Peyer's patch (tissue), 4 donors: ENCODE results near the gene PDGFA. TPM values are rescaled to one million over a fixed set of nuclear protein-coding genes. Genes with fewer than 3 reads are reported as not detected.
A peak's percentile ranks its signal among the peaks of the same experiment; 100 is the strongest.

Source experiments
- DNase-seq, 3 donors: peaks; one replicate each; pipeline ENCODE4 v3.0.0-alpha.2; 2017 to 2019
- H3K27ac ChIP-seq, 4 donors: fragments of 200-600 bp; sonication (generic); one replicate each; pipeline ENCODE4 v1.5.1; 2016 to 2019
- H3K27me3 ChIP-seq, 2 donors: fragments of 200-600 bp; sonication (generic); one replicate each; pipeline ENCODE4 v1.5.1; 2019
- H3K36me3 ChIP-seq, 3 donors: fragments of 200-600 bp; sonication (generic); one replicate each; pipeline ENCODE4 v1.5.1; 2016 to 2019
- H3K4me1 ChIP-seq, 4 donors: fragments of 200-600 bp; sonication (generic); one replicate each; pipeline ENCODE4 v1.5.1; 2016 to 2019
- H3K4me3 ChIP-seq, 4 donors: fragments of 200-600 bp; sonication (generic); 1 replicate in 3 of 4; 2 replicates in 1 of 4; pipeline ENCODE4 v1.5.1; 2016 to 2019; ENCODE audit warnings: mild to moderate bottlenecking in 1 of 4
- H3K9me3 ChIP-seq, 4 donors: fragments of 200-600 bp; sonication (generic); one replicate each; pipeline ENCODE4 v1.5.1; 2016 to 2019; ENCODE audit warnings: mild to moderate bottlenecking in 1 of 4
- CTCF ChIP-seq, 6 experiments: fragments of 450-650 bp in 4 of 6; fragments of 200-600 bp in 2 of 6; sonication (generic) in 1 of 6; IDR thresholded peaks; one replicate each; pipeline ENCODE4 v1.5.1; 2017 to 2019; ENCODE audit warnings: antibody characterized with exemption in 6 of 6, mild to moderate bottlenecking in 3 of 6, moderate library complexity in 1 of 6
- POLR2A ChIP-seq, 2 donors: fragments of 450-650 bp; IDR thresholded peaks; one replicate each; pipeline ENCODE4 v1.5.1; 2017; ENCODE audit warnings: antibody characterized with exemption in 2 of 2, mild to moderate bottlenecking in 2 of 2, moderate library complexity in 2 of 2
- total RNA-seq, 4 donors: library from RNA; depleted of rRNA; stranded (reverse); fragments of >200 nt; gene quantifications; one replicate each; pipeline ENCODE4 v1.1.0, GENCODE V29; 2016

Gene PDGFA
- total RNA-seq, 4 donors from 2014 or later, result 5.8 to 97.8 (median 59.4) TPM

GRCh38 chr7:512541-513311 is 6.9 kb downstream of the PDGFA start:
- H3K9me3 ChIP-seq, result no peaks in the 10 kb centered on the region
- TF ChIP-seq CTCF (IDR thresholded peaks at IDR 0.05) (peak in 1 of 6 experiments; percentile 14), POLR2A (IDR thresholded peaks at IDR 0.05) (no peak)
- peaks cover 0 to 55% (median 11%) of the 10 kb centered on the region in 4 donors for H3K4me1 ChIP-seq
- peak overlapping the region in 2 of 4 donors; percentile 51 to 99 for H3K27ac ChIP-seq
- no peaks in the 10 kb centered on the region for H3K27me3 ChIP-seq
- H3K36me3 ChIP-seq, result peaks cover 0 to 29% (median 0%) of the 10 kb centered on the region in 3 donors
- peak in 2 of 3 donors; percentile 74 to 85 for DNase-seq
- peak overlapping the region in 2 of 4 donors; percentile 8 for H3K4me3 ChIP-seq

GRCh38 chr7:512146-512510 is 7.5 kb downstream of the PDGFA start:
- TF ChIP-seq CTCF (IDR thresholded peaks at IDR 0.05), result no peak
- TF ChIP-seq POLR2A (IDR thresholded peaks at IDR 0.05), result no peak
- peak in 1 of 3 donors; percentile 83 for DNase-seq
- peaks cover 0 to 61% (median 10%) of the 10 kb centered on the region in 4 donors for H3K4me1 ChIP-seq
- no peaks in the 10 kb centered on the region for H3K9me3 ChIP-seq
- no peak overlapping the region for H3K4me3 ChIP-seq
- H3K36me3 ChIP-seq, result peaks cover 0 to 30% (median 0%) of the 10 kb centered on the region in 3 donors
- H3K27me3 ChIP-seq, result no peaks in the 10 kb centered on the region
- H3K27ac ChIP-seq, result peak overlapping the region in 2 of 4 donors; percentile 13 to 51

GRCh38 chr7:511476-512145 is 8.0 kb downstream of the PDGFA start:
- no peaks in the 10 kb centered on the region for H3K9me3 ChIP-seq
- TF ChIP-seq CTCF (IDR thresholded peaks at IDR 0.05) (no peak), POLR2A (IDR thresholded peaks at IDR 0.05) (no peak)
- peak overlapping the region in 2 of 4 donors; percentile 13 to 51 for H3K27ac ChIP-seq
- no peak overlapping the region for H3K4me3 ChIP-seq
- H3K4me1 ChIP-seq, result peaks cover 0 to 63% (median 7%) of the 10 kb centered on the region in 4 donors
- peaks cover 0 to 35% (median 0%) of the 10 kb centered on the region in 3 donors for H3K36me3 ChIP-seq
- DNase-seq, result peak in 1 of 3 donors; percentile 44
- H3K27me3 ChIP-seq, result no peaks in the 10 kb centered on the region

GRCh38 chr7:510782-511281 is 8.8 kb downstream of the PDGFA start:
- Histone ChIP-seq H3K27me3 (no peaks in the 10 kb centered on the region), H3K27ac (no peak overlapping the region), H3K4me1 (peaks cover 0 to 57% (median 6%) of the 10 kb centered on the region in 4 donors)

More at GRCh38 chr7:510782-511281, 8.8 kb downstream of the PDGFA start:
- no peaks in the 10 kb centered on the region for H3K9me3 ChIP-seq
- DNase-seq, result peak in 1 of 3 donors; percentile 25
- no peak overlapping the region for H3K4me3 ChIP-seq
- peaks cover 0 to 41% (median 0%) of the 10 kb centered on the region in 3 donors for H3K36me3 ChIP-seq
- TF ChIP-seq CTCF (IDR thresholded peaks at IDR 0.05) (no peak), POLR2A (IDR thresholded peaks at IDR 0.05) (no peak)
